Activated CD8-positive, alpha-beta memory T cell treated with anti-CD3 and anti-CD28 coated beads, Interleukin-2, amount 50 U/mL, for 4 hours (primary cell): ENCODE results near the gene CADPS2.
"Not testable (repeated sequence)": the region's sequence is repeated elsewhere in the genome, so short reads cannot be mapped to it uniquely, and the experiment has no call there.

ENCODE experiments used
- DNase-seq: peaks from one replicate; pipeline ENCODE4 v3.0.0-alpha.2; 2020

Gene CADPS2

DNA sequence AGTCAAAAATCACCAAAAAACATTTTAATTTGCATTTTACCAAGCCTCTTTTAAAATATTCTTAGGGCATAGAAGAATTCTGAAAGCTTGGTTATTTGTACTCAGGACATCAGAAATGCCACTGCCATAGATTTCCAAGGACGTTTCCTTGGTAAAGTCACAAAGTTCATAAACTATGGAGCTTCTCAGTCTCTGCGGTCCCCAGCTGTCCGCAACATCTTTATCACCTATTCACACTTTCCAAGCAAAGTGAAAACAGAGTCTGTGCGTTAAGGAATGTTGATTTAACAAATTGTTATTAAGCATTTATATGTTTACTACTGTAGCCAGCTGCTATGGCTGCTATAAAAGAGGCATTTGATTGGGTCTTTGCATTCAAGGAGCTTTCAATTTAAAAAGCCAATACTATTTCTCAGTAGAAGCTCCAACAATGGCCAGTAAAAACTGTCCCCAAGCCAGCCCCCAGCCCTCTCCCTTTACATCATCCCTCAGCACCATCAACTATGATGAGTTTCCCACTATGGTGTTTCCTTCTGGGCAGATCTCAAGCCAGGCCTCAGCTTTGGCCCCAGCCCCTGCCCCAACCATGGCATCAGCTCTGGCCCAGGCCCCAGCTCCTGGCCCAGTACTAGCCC, 36.8 kb downstream of the CADPS2 start:
- DNase-seq: no peak

DNA sequence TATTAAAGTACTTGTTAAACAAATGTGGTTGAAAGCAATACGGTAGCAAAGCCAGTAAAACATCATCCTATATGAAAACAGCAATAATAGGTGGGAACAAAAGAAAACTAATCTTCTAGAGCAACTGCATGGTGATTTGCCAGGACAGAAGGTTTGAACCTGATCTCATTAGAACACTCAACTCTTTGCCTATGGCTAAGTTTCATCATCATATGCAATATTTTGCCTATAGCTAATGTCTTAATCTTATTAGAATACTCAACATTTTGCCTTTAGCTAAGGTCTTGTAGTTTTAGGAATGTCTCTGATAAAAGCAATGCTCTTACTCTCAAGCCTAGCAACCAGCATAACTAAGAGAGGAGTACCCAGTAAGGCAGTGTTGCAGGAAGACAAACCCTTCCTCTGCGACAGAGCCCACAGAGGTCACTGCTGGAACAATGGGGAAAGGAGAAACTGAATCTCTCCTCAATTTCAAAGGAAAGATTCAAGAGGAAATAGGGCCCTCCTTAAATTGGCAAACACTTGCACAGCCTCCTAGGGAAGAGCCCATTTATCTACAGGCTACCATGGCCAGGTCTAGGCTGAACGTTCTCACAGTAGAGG, 38.3 kb downstream of the CADPS2 start:
- DNase-seq: no peak

DNA sequence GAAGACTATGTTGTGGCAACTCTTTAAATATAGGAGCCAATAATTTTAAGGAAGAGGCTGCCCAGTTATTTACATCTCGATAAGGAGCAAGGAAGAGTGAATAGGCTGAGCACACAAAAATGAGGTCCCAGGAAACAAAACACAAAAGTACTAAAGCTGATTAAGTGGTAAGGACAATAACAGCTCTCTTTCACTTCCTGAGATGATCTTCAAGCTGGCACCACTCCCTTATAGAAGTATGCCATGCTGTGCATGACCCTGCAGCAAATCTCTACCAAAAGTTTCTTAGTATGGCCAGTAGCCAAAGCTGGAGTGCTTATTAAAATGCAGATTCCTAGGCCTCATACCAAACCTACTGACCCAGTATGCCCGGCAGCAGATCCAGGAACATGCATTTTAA, 39.7 kb downstream of the CADPS2 start:
- DNase-seq: no peak

DNA sequence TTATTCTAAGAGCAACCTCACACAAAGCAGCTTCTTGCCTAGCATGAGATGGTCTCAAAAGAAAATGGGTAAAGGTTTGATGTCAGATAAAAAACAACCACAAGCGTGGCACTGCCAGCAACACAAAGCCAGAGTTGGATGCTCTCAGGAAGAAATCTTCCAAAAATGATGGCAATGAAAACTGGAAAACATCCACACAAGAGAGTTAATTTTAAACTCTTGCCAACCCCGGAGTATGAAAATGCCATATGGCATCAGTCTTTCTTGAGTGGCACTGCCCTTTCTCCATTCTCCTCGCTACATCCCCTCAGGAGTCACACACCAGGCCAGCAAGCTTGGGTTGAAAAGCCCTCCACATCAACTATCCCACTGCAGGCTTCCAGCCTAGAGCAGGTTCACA, 41.0 kb downstream of the CADPS2 start:
- DNase-seq: no peak

DNA sequence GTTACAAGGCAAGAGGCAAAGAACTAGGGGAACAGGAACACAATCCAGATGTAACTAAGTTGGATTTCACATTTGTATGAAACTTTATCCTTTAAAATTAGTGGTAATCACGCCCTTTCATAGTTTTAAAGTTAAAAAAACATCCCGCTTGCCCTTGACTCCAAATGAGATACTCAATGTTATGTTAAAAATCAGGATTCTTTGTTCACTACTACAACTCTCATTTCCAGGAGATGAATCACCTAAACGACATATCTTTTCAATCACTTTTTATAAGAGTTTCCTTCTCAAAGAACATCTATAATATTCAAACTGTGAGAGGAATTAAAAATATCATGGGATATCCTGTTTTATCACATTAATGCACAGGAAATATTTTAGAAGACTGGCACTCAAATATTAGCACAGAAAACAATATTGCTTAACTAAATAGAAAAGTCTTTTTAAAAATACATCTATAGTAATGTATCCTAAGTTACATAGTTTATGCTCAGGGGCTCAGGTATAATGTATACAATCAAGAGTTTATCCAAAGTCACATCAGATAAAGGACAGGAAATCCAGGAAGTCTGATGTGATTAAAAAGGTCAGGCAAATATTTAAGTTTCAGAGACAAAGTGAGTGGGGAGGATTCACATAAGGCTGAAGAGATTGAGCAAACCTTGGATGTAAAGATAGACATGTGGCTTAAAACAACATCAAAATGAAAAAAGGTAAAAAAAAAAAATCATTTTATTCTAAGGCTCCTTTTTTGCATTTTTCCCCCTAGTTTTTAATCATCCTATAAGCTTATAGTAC, 41.9 kb downstream of the CADPS2 start:
- DNase-seq: no peak

DNA sequence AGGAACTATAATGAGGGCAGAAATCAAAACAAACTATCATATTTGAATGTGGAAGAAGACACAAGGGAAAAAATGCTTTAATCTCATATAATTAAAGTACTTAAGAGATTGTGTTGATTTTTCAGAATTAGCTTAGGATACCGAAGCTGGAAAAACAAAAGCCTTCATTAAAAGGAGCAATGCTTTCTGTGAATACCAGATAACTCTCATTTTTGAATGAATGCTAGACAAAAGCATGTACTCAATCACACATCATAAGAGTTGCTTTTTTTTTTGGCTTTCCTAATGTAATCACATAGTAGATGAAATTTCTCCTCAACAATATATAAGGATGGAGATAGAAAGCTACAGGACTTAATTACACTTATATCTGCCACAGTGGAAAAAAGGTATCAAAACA, 43.3 kb downstream of the CADPS2 start:
- no peak for DNase-seq

DNA sequence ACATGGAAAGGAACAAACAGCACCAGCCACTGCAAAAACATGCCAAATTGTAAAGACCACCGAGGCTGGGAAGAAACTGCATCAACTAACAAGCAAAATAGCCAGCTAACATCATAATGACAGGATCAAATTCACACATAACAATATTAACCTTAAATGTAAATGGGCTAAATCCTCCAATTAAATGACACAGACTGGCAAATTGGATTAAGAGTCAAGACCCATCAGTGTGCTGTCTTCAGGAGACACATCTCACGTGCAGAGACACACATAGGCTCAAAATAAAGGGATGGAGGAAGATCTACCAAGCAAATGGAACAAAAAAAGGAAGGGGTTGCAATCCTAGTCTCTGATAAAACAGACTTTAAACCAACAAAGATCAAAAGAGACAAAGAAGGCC, 50.0 kb downstream of the CADPS2 start:
- not testable (repeated sequence) for DNase-seq

DNA sequence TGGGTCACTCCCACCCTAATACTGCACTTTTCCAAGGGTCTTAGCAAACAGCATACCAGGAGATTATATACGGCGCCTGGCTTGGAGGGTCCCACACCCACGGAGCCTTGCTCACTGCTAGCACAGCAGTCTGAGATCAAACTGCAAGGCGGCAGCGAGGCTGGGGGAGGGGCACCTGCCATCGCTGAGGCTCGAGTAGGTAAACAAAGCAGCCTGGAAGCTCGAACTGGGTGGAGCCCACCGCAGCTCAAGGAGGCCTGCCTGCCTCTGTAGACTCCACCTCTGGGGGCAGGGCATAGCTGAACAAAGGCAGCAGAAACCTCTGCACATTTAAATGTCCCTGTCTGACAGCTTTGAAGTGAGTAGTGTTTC, 51.7 kb downstream of the CADPS2 start:
- not testable (repeated sequence) for DNase-seq

DNA sequence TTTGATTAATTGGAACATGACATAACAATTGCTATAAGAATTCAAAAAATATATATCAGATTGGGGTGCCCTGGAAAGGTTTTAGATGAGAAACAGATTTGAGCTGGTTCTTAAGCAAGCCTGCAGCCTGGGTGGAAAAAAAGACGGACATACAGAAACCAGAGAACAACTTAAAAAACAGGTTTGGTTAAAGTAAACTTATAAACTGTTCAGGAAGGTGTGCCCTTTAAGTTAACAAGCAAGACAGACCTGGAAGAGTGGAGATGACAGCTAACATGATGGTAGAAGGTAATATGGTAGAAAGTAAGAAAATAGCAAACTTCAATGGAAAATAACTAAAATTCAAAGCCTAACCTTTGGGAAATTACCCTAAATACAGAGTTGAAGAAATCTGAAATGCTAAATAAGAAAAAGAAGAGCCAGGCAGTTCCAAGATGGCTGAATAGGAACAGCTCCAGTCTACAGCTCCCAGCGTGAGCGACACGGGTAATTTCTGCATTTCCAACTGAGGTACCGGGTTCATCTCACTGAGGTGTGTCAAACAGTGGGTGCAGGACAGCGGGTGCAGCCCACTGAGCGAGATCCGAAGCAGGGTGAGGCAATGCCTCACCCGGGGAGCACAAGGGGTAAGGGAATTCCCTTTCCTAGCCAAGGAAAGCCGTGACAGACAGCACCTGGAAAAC, 52.2 kb downstream of the CADPS2 start:
- DNase-seq: no peak

DNA sequence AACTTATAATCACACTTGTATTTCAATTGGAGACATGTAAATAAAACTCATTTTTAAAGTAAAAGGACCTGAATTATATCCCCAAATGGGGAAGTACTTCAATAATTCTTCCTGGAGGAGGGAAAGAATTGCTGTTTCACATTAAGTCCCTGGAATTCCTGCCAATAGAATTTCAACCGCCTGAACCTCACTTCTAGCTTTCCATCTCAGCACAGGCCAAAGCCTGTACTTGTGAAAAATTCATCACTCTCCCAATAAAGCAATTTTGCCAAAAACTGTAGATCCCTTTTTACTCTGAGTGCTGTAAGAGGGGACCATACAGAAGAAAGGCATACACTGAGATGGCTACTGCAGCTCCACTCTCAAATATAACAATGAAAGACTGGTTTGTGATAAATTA, 54.8 kb downstream of the CADPS2 start:
- DNase-seq: no peak

DNA sequence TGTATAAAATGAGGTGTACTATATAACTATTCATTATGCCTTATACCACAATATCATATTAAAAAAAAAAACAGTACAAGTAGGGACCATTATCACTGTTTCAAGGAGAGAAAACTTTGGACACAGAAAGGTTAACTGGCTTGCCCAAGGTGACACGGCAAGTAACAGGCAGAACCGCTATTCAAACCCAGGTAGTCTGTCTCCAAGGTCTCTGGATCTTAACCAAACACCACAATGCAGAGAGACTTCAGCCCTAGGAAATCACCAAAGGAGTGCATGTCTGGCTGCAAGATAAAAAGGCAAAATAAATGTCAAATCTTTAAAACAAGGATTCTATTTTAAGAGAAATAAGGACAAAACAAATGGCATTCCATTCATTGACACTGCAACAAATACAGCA, 56.3 kb downstream of the CADPS2 start:
- DNase-seq: no peak

DNA sequence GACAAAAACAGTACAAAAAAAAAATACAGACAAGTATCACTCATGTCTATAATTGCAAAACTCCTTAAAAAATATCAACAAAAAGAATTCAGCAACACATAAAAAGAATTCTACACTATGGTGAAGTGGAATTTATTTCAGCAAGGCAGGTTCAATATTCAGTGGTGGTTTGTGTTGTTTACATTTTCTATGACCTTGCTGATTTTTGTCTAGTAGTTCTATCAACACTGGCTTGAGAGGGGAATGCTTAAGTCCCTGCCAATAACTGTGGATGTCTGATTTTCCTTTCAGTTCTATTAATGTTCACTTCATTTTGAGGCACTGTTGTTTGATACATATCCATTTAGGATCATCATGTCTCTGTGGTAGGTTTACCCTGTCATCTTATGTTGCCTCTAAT, 58.5 kb downstream of the CADPS2 start:
- DNase-seq: no peak

DNA sequence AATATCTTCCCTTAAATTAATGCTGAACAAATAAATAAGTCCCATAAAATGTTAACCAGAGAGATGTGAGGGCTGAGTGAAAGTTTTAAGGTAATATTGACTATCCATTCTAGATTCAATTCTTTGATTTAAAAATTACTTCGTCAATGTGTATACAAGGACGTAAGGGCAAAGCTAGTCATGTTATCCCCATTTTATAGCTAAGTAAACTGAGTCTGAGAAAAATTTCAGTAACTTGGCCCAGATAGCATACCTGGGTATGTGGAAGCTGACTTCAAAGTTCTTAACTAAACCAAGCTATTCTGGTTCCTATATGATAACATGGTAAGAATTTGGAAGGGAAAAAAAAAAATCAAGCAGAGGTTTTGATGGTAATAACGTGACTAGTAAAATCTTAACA, 72.4 kb downstream of the CADPS2 start:
- DNase-seq: no peak

DNA sequence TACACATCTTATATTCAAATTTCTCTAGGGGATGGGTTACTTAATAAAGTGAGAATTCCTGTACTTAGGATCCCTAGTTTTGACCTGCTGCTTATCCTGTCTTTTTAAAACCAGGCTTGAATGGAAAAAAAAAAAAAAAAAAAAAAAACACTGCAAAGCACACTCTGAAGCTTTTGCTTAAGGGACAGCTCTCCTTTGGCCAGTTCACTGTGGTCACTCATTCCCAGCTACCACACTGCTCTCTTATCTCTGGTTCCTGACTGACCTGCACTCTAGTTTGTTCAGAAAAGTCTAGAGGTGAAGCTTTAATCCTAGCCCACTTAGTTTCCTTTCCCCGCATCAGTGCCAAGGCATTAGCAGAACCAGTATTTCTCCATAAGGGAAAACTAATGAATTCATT, 82.4 kb downstream of the CADPS2 start:
- no peak for DNase-seq

DNA sequence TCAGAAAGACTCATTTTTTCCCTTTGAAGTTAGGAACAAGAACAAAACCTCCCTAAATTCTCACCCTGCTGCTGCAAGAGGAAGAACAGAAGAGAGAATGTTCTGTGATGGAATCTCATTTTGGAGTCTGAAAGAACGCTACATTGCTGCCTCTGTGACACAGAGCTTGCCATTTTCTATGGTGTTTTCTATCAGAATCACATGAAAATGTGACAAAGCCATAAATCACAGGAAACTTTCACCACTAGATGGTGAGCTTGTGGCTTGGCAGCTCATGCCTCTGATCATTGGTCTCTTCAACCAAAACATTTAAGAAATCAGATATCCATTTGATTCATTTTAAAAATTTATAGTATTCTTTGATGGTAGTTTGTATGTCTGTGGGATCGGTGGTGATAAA, 82.9 kb downstream of the CADPS2 start:
- DNase-seq: no peak

DNA sequence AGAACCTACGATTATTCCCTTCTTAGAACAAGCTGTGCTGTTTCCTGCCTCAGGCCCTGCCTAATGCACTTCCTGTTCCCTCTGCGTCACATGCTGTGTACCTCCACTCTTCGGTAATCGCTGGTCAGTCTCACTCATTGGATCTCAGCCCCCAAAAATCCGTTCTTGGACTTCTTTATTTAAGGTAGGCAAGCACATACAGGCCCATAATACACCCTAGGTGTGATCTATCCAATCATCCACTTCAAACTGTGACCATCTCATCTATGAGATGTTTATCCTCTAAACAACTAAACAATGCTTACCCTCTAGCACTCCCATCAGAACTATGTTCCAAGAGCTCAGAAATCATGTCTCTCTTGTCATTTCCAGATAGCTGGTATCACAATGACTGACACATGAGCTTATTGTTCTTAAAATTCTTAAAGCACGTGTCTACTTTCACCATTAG, 83.9 kb downstream of the CADPS2 start:
- DNase-seq: no peak

DNA sequence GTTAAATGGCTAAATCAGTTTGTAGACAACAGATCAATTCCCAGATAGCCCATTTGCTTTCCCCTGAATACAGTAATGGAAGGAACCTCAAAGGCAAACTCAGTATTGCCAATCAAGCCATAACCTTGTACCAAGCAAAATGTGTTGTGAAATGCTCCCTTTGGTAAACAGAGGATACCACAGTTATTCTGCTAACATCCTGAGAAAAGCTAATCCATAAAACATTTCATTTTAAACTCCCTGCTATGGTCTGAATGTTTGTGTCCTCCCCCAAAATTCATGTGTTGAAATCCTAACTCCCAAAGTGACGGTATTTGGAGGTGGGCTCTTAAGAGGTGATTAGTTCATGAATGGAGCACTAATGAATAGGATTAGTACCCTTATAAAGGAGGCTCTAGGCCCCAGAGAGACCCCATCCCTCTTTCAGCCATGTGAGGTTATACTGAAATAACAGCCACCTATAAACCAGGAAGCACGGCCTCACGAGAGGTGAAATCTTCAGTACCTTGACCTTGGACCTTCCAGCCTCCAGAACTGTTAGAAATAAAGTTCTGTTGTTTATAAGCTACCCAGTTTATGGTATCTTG, 94.2 kb downstream of the CADPS2 start:
- DNase-seq: no peak

DNA sequence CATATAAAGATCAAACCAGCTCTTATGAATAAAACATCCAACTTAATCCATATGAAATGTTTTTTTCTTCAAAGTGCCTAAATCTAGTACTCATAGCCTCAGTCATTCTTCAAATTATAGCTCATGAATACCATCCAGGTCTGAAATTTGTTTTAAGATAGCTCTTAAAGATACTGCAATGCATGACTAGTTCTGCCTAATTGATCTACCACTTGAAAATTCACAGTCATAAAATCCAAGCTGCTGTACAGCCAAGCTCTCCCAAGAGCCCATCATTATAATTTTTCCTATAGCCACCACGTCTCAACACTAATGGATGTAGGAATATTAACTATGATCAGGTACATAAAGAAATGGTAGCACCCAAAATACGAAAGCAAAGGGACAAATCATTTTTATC, 95.7 kb downstream of the CADPS2 start:
- no peak for DNase-seq

DNA sequence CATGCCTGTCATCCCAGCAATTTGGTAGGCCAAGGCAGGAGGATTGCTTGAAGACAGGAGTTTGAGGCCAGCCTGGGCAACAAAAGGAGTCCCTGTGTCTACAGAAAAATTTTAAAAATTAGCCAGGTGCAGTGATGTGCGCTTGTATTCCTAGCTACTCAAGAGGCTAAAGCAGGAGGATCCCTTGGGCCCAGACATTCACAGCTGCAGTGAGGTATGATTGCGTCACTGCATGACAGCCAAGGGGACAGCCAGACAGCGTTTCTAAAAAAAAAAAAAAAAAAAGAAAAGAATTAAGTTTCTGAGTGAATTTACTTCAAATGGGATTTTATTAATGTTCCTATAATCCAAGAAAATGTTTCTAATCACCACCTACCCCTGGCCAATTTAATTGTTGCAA, 96.1 kb downstream of the CADPS2 start:
- no peak for DNase-seq

DNA sequence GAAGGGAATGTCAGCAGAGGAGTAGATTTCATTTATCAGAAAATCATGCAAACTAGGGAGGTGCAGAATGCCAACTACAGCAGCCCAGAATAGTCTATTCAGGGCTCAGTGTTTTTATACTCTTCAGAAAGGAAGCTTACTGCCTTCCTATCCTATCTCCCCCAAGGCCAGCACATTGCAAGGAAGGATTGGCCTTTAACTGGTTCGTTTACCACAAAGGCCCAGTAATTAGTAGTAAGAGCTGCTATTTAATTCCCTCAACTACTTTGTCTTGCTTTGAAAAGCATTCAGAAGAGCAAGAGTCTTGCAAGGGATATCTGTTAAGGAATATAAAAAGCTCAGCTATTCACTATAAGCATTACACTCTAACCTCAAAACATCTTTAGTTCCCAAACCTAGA, 97.1 kb downstream of the CADPS2 start:
- DNase-seq: no peak

DNA sequence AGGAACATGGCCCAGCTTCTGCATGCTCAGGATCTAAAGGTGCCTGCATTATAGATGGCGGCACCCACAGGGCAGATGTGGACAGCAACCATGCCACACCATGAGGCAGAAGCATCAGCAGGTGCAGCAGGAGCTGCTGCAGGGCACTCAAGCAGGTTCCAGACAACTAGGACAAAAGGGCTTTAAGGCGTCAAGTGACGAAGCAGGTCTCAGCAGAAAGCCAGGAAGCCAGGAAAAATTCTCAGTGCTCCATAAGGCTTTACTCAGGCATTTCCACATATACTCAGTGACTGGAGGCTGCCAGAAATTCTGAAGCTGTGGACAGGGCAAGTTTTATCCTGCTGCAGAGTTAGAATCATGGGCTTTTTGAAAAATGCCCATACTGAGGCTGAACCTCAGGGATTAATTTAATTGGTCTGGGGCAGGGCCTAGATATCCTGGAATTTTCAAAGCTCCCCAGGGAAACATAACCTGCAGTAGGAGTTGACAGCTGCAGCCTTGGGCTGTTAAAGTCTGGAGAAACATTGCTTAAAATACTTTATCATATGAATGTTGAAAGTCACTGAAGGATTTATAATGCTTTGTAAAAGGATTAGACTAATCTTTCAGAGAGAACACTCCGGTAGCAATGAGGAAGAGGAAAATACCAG, 115.4 kb downstream of the CADPS2 start:
- no peak for DNase-seq

DNA sequence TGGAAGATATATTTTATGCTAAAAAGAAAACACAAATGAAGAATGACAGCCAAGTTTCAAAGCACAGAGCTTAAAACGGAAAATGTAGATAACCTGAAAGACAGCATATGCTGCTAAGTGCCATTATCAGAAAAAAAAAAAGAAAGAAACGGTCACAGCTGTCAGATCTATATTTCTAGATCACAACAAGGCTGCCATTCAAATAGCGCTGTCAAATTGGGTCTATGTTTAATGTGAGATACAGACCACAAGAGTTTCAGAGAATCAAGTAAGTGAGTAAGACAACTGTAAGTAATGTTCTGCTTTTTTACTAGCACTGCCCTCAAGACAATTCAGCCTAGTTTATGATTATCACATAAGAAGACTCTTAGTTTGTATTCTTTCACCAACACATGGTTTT, 117.4 kb downstream of the CADPS2 start:
- DNase-seq: no peak

DNA sequence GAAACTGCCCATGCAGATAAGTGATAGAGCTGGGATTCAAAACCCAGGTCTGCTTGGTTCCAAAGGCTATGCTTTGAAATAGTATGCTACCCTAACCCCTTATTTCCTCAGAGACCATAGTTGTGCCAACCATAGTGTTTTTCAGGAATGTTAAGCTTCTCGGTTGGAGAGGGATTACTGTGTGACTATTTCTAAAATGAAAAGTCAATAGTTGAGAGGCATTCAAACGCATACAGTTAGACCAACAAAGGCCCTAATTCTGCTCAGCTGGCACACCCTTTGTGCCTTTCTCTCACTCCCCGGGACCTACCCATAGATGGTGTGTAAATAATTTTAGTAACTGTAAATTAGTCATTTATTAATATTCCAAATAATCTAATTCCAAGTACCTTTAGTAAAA, 118.9 kb downstream of the CADPS2 start:
- no peak for DNase-seq
